ENCODE results near the gene LCLAT1. TPM values are rescaled to one million over a fixed set of nuclear protein-coding genes. Genes with fewer than 3 reads are reported as not detected.

Gene LCLAT1
- total RNA-seq, 1 donor from 2014 or later, result 21.6 TPM

DNA sequence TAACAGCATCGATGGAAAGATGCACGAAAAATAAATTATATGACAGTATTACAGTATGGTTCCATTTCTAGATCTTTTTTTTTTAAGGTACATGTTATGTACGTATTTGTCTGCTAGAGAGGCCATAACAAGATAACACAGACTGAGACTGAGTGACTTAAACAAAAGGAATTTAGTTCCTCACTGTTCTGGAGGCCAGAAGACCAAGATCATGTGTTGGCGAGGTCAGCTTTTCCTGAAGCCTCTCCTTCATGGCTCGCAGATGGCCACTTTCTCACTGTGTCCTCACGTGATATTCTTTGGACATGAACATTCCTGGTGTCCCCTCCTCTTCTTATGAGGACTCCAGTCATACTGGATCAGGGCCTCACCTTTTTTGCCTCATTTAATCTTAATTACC lies 182.8 kb downstream of the LCLAT1 start:
- peaks cover 3% of the 10 kb centered on the region for H3K4me1 ChIP-seq
- no peak overlapping the region for H3K27ac ChIP-seq
- no peak overlapping the region for H2AFZ ChIP-seq (replicated peaks)
- H3K4me1 Mint-ChIP-seq, result no peaks in the 10 kb centered on the region
- no peaks in the 10 kb centered on the region for H3K36me3 Mint-ChIP-seq
- no peaks in the 10 kb centered on the region for H3K9me3 Mint-ChIP-seq
- H3K4me3 ChIP-seq, result no peak overlapping the region
- no peaks in the 10 kb centered on the region for H3K36me3 ChIP-seq
- H3K27ac Mint-ChIP-seq, result no peak overlapping the region
- no peaks in the 10 kb centered on the region for H3K27me3 Mint-ChIP-seq (ENCODE audit: insufficient read depth, low read depth)
- no peaks in the 10 kb centered on the region for H3K9me3 ChIP-seq (ENCODE audit: low read depth)
- TF ChIP-seq EZH2phosphoT487 (IDR thresholded peaks at IDR 0.05) (no peak), EZH2 (IDR thresholded peaks at IDR 0.05) (no peak)
- TF ChIP-seq, protein P1, sequence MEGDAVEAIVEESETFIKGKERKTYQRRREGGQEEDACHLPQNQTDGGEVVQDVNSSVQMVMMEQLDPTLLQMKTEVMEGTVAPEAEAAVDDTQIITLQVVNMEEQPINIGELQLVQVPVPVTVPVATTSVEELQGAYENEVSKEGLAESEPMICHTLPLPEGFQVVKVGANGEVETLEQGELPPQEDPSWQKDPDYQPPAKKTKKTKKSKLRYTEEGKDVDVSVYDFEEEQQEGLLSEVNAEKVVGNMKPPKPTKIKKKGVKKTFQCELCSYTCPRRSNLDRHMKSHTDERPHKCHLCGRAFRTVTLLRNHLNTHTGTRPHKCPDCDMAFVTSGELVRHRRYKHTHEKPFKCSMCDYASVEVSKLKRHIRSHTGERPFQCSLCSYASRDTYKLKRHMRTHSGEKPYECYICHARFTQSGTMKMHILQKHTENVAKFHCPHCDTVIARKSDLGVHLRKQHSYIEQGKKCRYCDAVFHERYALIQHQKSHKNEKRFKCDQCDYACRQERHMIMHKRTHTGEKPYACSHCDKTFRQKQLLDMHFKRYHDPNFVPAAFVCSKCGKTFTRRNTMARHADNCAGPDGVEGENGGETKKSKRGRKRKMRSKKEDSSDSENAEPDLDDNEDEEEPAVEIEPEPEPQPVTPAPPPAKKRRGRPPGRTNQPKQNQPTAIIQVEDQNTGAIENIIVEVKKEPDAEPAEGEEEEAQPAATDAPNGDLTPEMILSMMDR (IDR thresholded peaks at IDR 0.05), result no peak
- H4K20me1 ChIP-seq (ENCODE audit: low read depth), result no peaks in the 10 kb centered on the region
- no peak for DNase-seq (ENCODE audit: low spot score)
- H3K79me2 ChIP-seq (ENCODE audit: low read depth), result no peaks in the 10 kb centered on the region
- H3F3A ChIP-seq (ENCODE audit: low read depth), result no peaks in the 10 kb centered on the region
- no peak overlapping the region for H3K9ac ChIP-seq
- no peak overlapping the region for H3K4me2 ChIP-seq
- no peaks in the 10 kb centered on the region for H3K27me3 ChIP-seq
- no peak overlapping the region for H3K4me3 Mint-ChIP-seq

DNA sequence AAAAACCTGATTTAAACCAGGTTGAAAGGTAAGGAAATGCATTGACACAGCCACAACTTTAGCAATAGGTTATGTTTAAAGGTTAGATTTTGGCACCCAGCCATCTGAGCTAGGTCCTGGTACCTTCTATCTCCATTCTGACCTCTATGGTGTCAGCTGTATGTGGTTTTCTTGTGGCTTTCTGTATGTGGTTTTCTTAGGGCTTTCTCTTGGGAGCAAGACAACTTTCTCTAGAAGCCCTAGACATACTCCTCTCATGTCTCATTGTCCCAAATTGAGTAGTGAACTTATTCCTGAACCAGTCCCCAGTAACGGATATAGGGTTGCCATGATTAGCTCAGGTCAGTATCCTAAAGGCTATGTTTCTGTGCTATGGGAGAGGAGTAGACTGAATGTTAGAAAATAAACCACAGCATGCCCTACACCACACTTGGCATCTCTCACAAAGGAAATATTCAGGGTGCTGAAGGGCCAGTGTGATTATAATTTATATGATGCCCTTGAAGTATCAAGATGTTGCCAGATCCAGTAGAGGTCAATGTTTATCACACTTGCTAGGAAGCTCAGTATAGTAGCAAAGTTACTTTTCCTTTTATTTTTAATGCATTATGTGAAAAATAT lies 184.1 kb downstream of the LCLAT1 start:
- no peaks in the 10 kb centered on the region for H3F3A ChIP-seq (ENCODE audit: low read depth)
- H3K4me3 ChIP-seq, result no peak overlapping the region
- Mint-ChIP-seq H3K27ac (no peak overlapping the region), H3K4me3 (no peak overlapping the region), H3K9me3 (no peaks in the 10 kb centered on the region), H3K36me3 (no peaks in the 10 kb centered on the region), H3K4me1 (no peaks in the 10 kb centered on the region), H3K27me3 (ENCODE audit: insufficient read depth, low read depth) (no peaks in the 10 kb centered on the region)
- no peaks in the 10 kb centered on the region for H3K79me2 ChIP-seq (ENCODE audit: low read depth)
- no peaks in the 10 kb centered on the region for H3K36me3 ChIP-seq
- H3K27me3 ChIP-seq, result no peaks in the 10 kb centered on the region
- H3K4me2 ChIP-seq, result no peak overlapping the region
- no peak for DNase-seq (ENCODE audit: low spot score)
- no peak overlapping the region for H3K9ac ChIP-seq
- H3K27ac ChIP-seq, result no peak overlapping the region
- no peak overlapping the region for H2AFZ ChIP-seq (replicated peaks)
- peaks cover 3% of the 10 kb centered on the region for H3K4me1 ChIP-seq
- no peaks in the 10 kb centered on the region for H3K9me3 ChIP-seq (ENCODE audit: low read depth)
- no peaks in the 10 kb centered on the region for H4K20me1 ChIP-seq (ENCODE audit: low read depth)
- TF ChIP-seq EZH2phosphoT487 (IDR thresholded peaks at IDR 0.05) (no peak), EZH2 (IDR thresholded peaks at IDR 0.05) (no peak)
- TF ChIP-seq, protein P1 (IDR thresholded peaks at IDR 0.05), result no peak

DNA sequence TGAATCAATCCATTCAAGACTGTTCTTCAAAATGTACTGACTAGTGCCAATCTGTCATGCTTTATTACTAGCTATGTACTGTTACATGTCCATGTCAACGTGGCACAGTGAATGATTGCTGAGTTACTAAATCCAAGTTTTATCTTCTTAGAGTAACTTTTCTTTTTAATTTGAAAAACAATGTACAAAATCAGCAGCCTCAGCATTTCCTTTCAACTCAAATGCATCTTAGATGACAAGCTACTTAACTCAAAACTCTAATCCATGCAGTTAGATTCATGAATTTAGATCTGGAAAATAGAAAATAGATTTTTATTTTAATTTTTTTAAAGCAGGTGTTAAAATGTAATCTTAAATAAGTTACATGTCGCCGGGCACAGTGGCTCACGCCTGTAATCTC lies 186.0 kb downstream of the LCLAT1 start:
- Histone ChIP-seq H3K27ac (no peak overlapping the region), H3K4me3 (no peak overlapping the region), H3K36me3 (no peaks in the 10 kb centered on the region), H3K9me3 (ENCODE audit: low read depth) (no peaks in the 10 kb centered on the region), H3K79me2 (ENCODE audit: low read depth) (no peaks in the 10 kb centered on the region), H3K9ac (no peak overlapping the region), H2AFZ (replicated peaks) (no peak overlapping the region), H3F3A (ENCODE audit: low read depth) (no peaks in the 10 kb centered on the region), H3K27me3 (no peaks in the 10 kb centered on the region), H3K4me2 (no peak overlapping the region), H4K20me1 (ENCODE audit: low read depth) (no peaks in the 10 kb centered on the region), H3K4me1 (peaks cover 3% of the 10 kb centered on the region)
- no peak overlapping the region for H3K27ac Mint-ChIP-seq
- no peaks in the 10 kb centered on the region for H3K27me3 Mint-ChIP-seq (ENCODE audit: insufficient read depth, low read depth)
- no peak for DNase-seq (ENCODE audit: low spot score)
- H3K4me3 Mint-ChIP-seq, result no peak overlapping the region
- H3K4me1 Mint-ChIP-seq, result no peaks in the 10 kb centered on the region
- H3K9me3 Mint-ChIP-seq, result no peaks in the 10 kb centered on the region
- H3K36me3 Mint-ChIP-seq, result no peaks in the 10 kb centered on the region
- TF ChIP-seq EZH2phosphoT487 (IDR thresholded peaks at IDR 0.05), result no peak
- TF ChIP-seq EZH2 (IDR thresholded peaks at IDR 0.05), result no peak
- TF ChIP-seq, protein P1 (IDR thresholded peaks at IDR 0.05), result no peak
